A549 (cell line): Measurements from ENCODE around the gene GPR55. TPM values are rescaled to one million over a fixed set of nuclear protein-coding genes. Genes with fewer than 3 reads are reported as not detected.

Experiments
- ATAC-seq, 2 experiments: fragments of 200-7000 bp in 1 of 2; fragments of >200 bp in 1 of 2; cut with Nextera tagmentation in 1 of 2; cut with Tn5 transposase in 1 of 2; 3 replicates each; pipeline versions ENCODE4 v1.8.0 to v1.9.1; 2018 to 2020; ENCODE audit warnings: mild to moderate bottlenecking in 1 of 2, moderate library complexity in 1 of 2
- CTCF ChIA-PET: fragments of 300-600 bp; sonication (Branson Sonifier 250); formaldehyde crosslinking; extraction: SDS; loops from one replicate; lab custom pipeline; 2021; ENCODE audit warnings: antibody characterized with exemption, inconsistent platforms; lab: Yijun Ruan, JAX
- POLR2A ChIA-PET: fragments of 350-600 bp; formaldehyde crosslinking; extraction: SDS; loops from one replicate; lab custom pipeline; 2021; ENCODE audit warnings: antibody characterized with exemption, inconsistent platforms; lab: Yijun Ruan, JAX
- DNase-seq, 2 experiments: peaks; one replicate each; pipeline versions ENCODE4 v3.0.0 to v3.0.0-alpha.2; 2011 to 2016; ENCODE audit warnings: low read depth in 1 of 2, low spot score in 1 of 2
- FAIRE-seq: peaks from 2 replicates; lab custom pipeline; 2011; peaks lifted over from hg19 to GRCh38; lab: Jason Lieb, UNC
- H3K27ac ChIP-seq, 2 experiments: fragments of >200 bp; sonication (Bioruptor Twin); formaldehyde crosslinking; 3 replicates each; pipeline ENCODE4 v1.5.1; 2016 to 2017
- H3K4me1 ChIP-seq: fragments of >200 bp; sonication (Bioruptor Twin); formaldehyde crosslinking; 3 replicates; pipeline ENCODE4 v1.6.1; 2016
- H3K4me2 ChIP-seq: fragments of >200 bp; sonication (Bioruptor Twin); formaldehyde crosslinking; 3 replicates; pipeline ENCODE4 v1.6.1; 2016
- H3K4me3 ChIP-seq: fragments of >200 bp; sonication (Bioruptor Twin); formaldehyde crosslinking; 3 replicates; pipeline ENCODE4 v1.5.1; 2016
- H3K9me3 ChIP-seq: fragments of >200 bp; sonication (Bioruptor Twin); formaldehyde crosslinking; 3 replicates; pipeline ENCODE4 v1.6.1; 2016
- BHLHE40 ChIP-seq: IDR thresholded peaks from 2 replicates; pipeline ENCODE4 v1.6.1; 2012; ENCODE audit warnings: low read depth, low read length, inconsistent platforms
- CBX2 ChIP-seq: fragments of 200-600 bp; sonication (generic); IDR thresholded peaks from 2 replicates; pipeline ENCODE4 v1.6.1; 2016; ENCODE audit warnings: low read depth, mild to moderate bottlenecking, borderline replicate concordance
- CBX8 ChIP-seq: fragments of 200-600 bp; sonication (generic); IDR thresholded peaks from 2 replicates; pipeline ENCODE4 v1.6.1; 2016
- E2F6 ChIP-seq: IDR thresholded peaks from 2 replicates; pipeline ENCODE4 v1.6.1; 2012; ENCODE audit warnings: low read depth, borderline replicate concordance
- FOSB ChIP-seq: fragments of 250-450 bp; sonication (Bioruptor Pico); IDR thresholded peaks from 2 replicates; pipeline ENCODE4 v1.5.0; 2020; ENCODE audit warnings: mild to moderate bottlenecking, moderate library complexity
- FOSL2 ChIP-seq, 2 experiments: fragments of 450-650 bp in 1 of 2; fragments of >200 bp in 1 of 2; sonication (Bioruptor Twin) in 1 of 2; formaldehyde crosslinking; IDR thresholded peaks; 2 replicates each; pipeline versions ENCODE4 v1.5.0 to v1.6.1; 2016 to 2020; ENCODE audit warnings: mild to moderate bottlenecking in 1 of 2, moderate library complexity in 1 of 2
- HOXB13 ChIP-seq: fragments of 250-450 bp; sonication (Bioruptor Pico); IDR thresholded peaks from 2 replicates; pipeline ENCODE4 v1.5.0; 2020; ENCODE audit warnings: low read depth, mild to moderate bottlenecking, moderate library complexity
- KDM1A ChIP-seq: fragments of 200-600 bp; sonication (generic); IDR thresholded peaks from 2 replicates; pipeline ENCODE4 v1.6.1; 2016; ENCODE audit warnings: low read depth, mild to moderate bottlenecking
- MAFK ChIP-seq: fragments of 450-650 bp; IDR thresholded peaks from 2 replicates; pipeline ENCODE4 v1.6.1; 2014; ENCODE audit not compliant: partially characterized antibody
- MAX ChIP-seq: IDR thresholded peaks from 2 replicates; pipeline ENCODE4 v1.6.1; 2012
- NFE2L2 ChIP-seq: fragments of 150-350 bp; conservative IDR thresholded peaks from 2 replicates; pipeline ENCODE4 v1.6.1; 2014; ENCODE audit warnings: low read length
- NPAS2 ChIP-seq: fragments of 250-450 bp; sonication (Bioruptor Pico); IDR thresholded peaks from 2 replicates; pipeline ENCODE4 v1.8.0; 2022; ENCODE audit warnings: mild to moderate bottlenecking, moderate library complexity, borderline replicate concordance
- NR3C1 ChIP-seq: fragments of >200 bp; sonication (Bioruptor Twin); formaldehyde crosslinking; IDR thresholded peaks from 3 replicates; pipeline ENCODE4 v1.6.1; 2017
- PBX3 ChIP-seq: IDR thresholded peaks from 2 replicates; pipeline ENCODE4 v1.6.1; 2012
- POLR2AphosphoS2 ChIP-seq: conservative IDR thresholded peaks from 2 replicates; pipeline ENCODE4 v1.6.1; 2012; ENCODE audit warnings: low read length, improper control_type of control experiment, inconsistent platforms
- RAD21 ChIP-seq, 2 experiments: fragments of >200 bp in 1 of 2; sonication (Bioruptor Twin) in 1 of 2; formaldehyde crosslinking in 1 of 2; IDR thresholded peaks in 1 of 2; conservative IDR thresholded peaks in 1 of 2; 2 replicates in 1 of 2; 3 replicates in 1 of 2; pipeline ENCODE4 v1.6.1; 2012 to 2018; ENCODE audit warnings: inconsistent platforms in 1 of 2
- RCOR1 ChIP-seq: fragments of 150-350 bp; IDR thresholded peaks from 2 replicates; pipeline ENCODE4 v1.6.1; 2014; ENCODE audit warnings: antibody characterized with exemption, low read length, low read depth
- RFX5 ChIP-seq: fragments of 450-650 bp; IDR thresholded peaks from 2 replicates; pipeline ENCODE4 v1.7.1; 2014; ENCODE audit warnings: antibody characterized with exemption, mild to moderate bottlenecking, moderate library complexity
- SMC3 ChIP-seq: fragments of >200 bp; sonication (Bioruptor Twin); formaldehyde crosslinking; IDR thresholded peaks from 3 replicates; pipeline ENCODE4 v1.6.1; 2018; ENCODE audit warnings: inconsistent platforms
- TFCP2L1 ChIP-seq: fragments of 250-450 bp; sonication (Bioruptor Pico); IDR thresholded peaks from 2 replicates; pipeline ENCODE4 v1.5.0; 2021; ENCODE audit warnings: mild to moderate bottlenecking
- TP53 ChIP-seq: fragments of 250-450 bp; sonication (Bioruptor Pico); IDR thresholded peaks from 2 replicates; pipeline ENCODE4 v1.5.0; 2021; ENCODE audit warnings: mild to moderate bottlenecking, moderate library complexity
- ZC3H11A ChIP-seq: fragments of 450-650 bp; IDR thresholded peaks from 2 replicates; pipeline ENCODE4 v1.6.1; 2014; ENCODE audit warnings: antibody characterized with exemption, mild to moderate bottlenecking
- ZNF302 ChIP-seq: fragments of 250-450 bp; sonication (Bioruptor Pico); IDR thresholded peaks from 2 replicates; pipeline ENCODE4 v1.9.0; 2021; ENCODE audit warnings: inconsistent platforms, mild to moderate bottlenecking, moderate library complexity
- WGBS: methylation state at CpG from one replicate; pipeline ENCODE4 v1.1.6; 2017; ENCODE audit errors: missing lambda C conversion rate; 5-methylcytosine and 5-hydroxymethylcytosine counted together
- polyA minus RNA-seq: library from RNA; depleted of rRNA, polyadenylated mRNA; stranded (reverse); fragments of >200 nt; gene quantifications from 2 replicates; pipeline ENCODE4 v1.2.3, GENCODE V29; 2011; rRNA and poly(A)+ RNA removed
- polyA plus RNA-seq, 4 experiments: library from polyadenylated mRNA; depleted of rRNA in 3 of 4; stranded (reverse); fragments of >200 nt; fragmentation: RNase III in 1 of 4; extraction: RNeasy Plus Mini Kit Qiagen cat#74134 plus additional on column Dnase treatment in 1 of 4; gene quantifications; 2 replicates in 3 of 4; 3 replicates in 1 of 4; pipeline ENCODE4 v1.2.3, GENCODE V29; 2011 to 2017

GPR55 gene
- not detected in 2 replicates for polyA plus RNA-seq (2011; rRNA removed)
- not detected in 2 replicates for polyA plus RNA-seq (2012; cell fraction: cytosol; rRNA removed)
- polyA plus RNA-seq (2012; cell fraction: nucleus; rRNA removed), result not detected in 2 replicates
- not detected in 3 replicates for polyA plus RNA-seq (2017; fragmentation: RNase III; extraction: RNeasy Plus Mini Kit Qiagen cat#74134 plus additional on column Dnase treatment)
- not detected in 2 replicates for polyA minus RNA-seq

- no peak within 1 kb of the TSS for H3K4me2 ChIP-seq
- FAIRE-seq, result no peak
- peak in 1 of 2 experiments; percentile 20 for DNase-seq
- no peak for TF ChIP-seq ZNF302 (CRISPR knock-in tag)
- TF ChIP-seq NFE2L2, result no peak
- TF ChIP-seq RFX5, result no peak
- TF ChIP-seq HOXB13 (CRISPR knock-in tag), result no peak
- no peak for TF ChIP-seq MAFK
- TF ChIP-seq RAD21 (conservative IDR thresholded peaks at IDR 0.05 in 1 of 2, IDR thresholded peaks at IDR 0.05 in 1 of 2), result peak in 1 of 2 experiments; percentile 33; a peak in 1 of 5 replicates
- no peak for TF ChIP-seq NPAS2
- TF ChIP-seq TFCP2L1 (CRISPR knock-in tag), result no peak
- H3K4me3 ChIP-seq, result no peak within 1 kb of the TSS
- H3K4me1 ChIP-seq, result no peaks in the 10 kb centered on the region
- no peaks in the 10 kb centered on the region for H3K9me3 ChIP-seq
- WGBS, result 60% methylated on average over 24 of the region's 26 CpGs
- ChIA-PET POLR2A (no interaction called here), CTCF (interaction anchor here (0.9 to 1.6 kb wide), 3 partner anchors 19 to 63 kb away, joined by 3 to 4 read pairs (median 3); no protein-coding TSS in a partner anchor)
- H3K27ac ChIP-seq, result no peak within 1 kb of the TSS
- ATAC-seq, result peak in 1 of 2 experiments; percentile 50; a peak in 3 of 6 replicates
Measured at GRCh38 chr2:230924470-230925341, at the start of gene GPR55. GPR55 (minus strand) TSS chr2:230925242; CDS start chr2:230910962, 14,280 bp downstream.

GRCh38 chr2:230974096-230974913, 49.3 kb upstream of the GPR55 start:
- H3K4me2 ChIP-seq, result no peak overlapping the region
- TF ChIP-seq BHLHE40 (no peak), E2F6 (no peak), MAX (no peak), FOSB (CRISPR knock-in tag) (no peak), SMC3 (no peak)
- TF ChIP-seq, all 56 proteins: peak for 0
- no peak overlapping the region for H3K27ac ChIP-seq
- FAIRE-seq (no peak), DNase-seq (no peak), ATAC-seq (no peak)
- 74% methylated on average over 17 of the region's 17 CpGs for WGBS
- no peaks in the 10 kb centered on the region for H3K4me1 ChIP-seq
- no peaks in the 10 kb centered on the region for H3K9me3 ChIP-seq
- H3K4me3 ChIP-seq, result no peak overlapping the region
- CTCF ChIA-PET, result interaction anchor here (1.4 to 4.2 kb wide), 3 partner anchors 12 to 79 kb away, joined by 3 to 20 read pairs (median 16); no protein-coding TSS in a partner anchor
- POLR2A ChIA-PET, result no interaction called here

GRCh38 chr2:230972046-230972445, 47.0 kb upstream of the GPR55 start:
- TF ChIP-seq FOSL2 (IDR thresholded peaks at IDR 0.05), result no peak
- TF ChIP-seq FOSL2 (CRISPR knock-in tag; IDR thresholded peaks at IDR 0.05), result no peak
- TF ChIP-seq TP53 (CRISPR knock-in tag), result no peak
- TF ChIP-seq FOSB (CRISPR knock-in tag), result no peak
- TF ChIP-seq ZC3H11A, result no peak
- TF ChIP-seq PBX3, result no peak
- no peak for TF ChIP-seq RCOR1
- no peak for TF ChIP-seq CBX8
- no peak for TF ChIP-seq CBX2
- TF ChIP-seq MAFK, result no peak
- TF ChIP-seq KDM1A, result no peak
- TF ChIP-seq TFCP2L1 (CRISPR knock-in tag), result no peak
- TF ChIP-seq NR3C1, result no peak
- TF ChIP-seq POLR2AphosphoS2, result no peak
- no peak for TF ChIP-seq NFE2L2
- TF ChIP-seq, all 56 proteins: peak for 0
- no peak overlapping the region for H3K4me2 ChIP-seq
- CTCF ChIA-PET, result interaction anchor here (4.2 kb wide), 1 partner anchor 15 kb away, joined by 20 read pairs; no protein-coding TSS in a partner anchor
- WGBS, result 60% methylated on average over 5 of the region's 5 CpGs
- no peak overlapping the region for H3K4me3 ChIP-seq
- no peaks in the 10 kb centered on the region for H3K9me3 ChIP-seq
- POLR2A ChIA-PET, result no interaction called here
- DNase-seq, result no peak
- no peak for FAIRE-seq
- ATAC-seq, result no peak
- H3K27ac ChIP-seq, result no peak overlapping the region
- H3K4me1 ChIP-seq, result no peaks in the 10 kb centered on the region
